GM12873 (cell line): ENCODE data around the gene SGPP2.
A peak's percentile ranks its signal among the peaks of the same experiment; 100 is the strongest.

Experiments
- TF ChIP-seq, protein P1 (sequence below): IDR thresholded peaks from 2 replicates; pipeline ENCODE4 v1.5.1; 2012; ENCODE audit warnings: low read depth, mild to moderate bottlenecking, moderate library complexity, low read length, control low read depth; ENCODE audit not compliant: insufficient read depth; ENCODE audit errors: missing control alignments

Gene SGPP2

DNA sequence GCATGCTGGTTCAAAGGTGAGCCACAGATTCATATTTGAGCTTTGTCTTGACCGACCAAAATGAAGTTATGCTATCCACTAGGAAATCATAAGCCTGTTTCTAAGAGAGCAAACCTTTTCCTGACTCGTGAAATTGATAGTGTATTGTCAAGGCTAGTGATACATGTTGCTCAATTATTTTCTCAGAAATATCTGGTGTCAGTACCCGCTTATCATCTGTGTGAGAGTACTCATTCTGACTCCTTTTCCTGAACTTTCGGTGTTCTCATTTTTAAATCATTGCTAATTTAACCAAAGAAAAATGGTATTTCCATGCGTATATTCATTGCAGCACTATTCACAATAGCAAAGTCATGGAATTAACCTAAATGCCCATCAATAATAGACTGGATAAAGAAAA is 56.2 kb downstream of the SGPP2 start:
- TF ChIP-seq, protein P1, sequence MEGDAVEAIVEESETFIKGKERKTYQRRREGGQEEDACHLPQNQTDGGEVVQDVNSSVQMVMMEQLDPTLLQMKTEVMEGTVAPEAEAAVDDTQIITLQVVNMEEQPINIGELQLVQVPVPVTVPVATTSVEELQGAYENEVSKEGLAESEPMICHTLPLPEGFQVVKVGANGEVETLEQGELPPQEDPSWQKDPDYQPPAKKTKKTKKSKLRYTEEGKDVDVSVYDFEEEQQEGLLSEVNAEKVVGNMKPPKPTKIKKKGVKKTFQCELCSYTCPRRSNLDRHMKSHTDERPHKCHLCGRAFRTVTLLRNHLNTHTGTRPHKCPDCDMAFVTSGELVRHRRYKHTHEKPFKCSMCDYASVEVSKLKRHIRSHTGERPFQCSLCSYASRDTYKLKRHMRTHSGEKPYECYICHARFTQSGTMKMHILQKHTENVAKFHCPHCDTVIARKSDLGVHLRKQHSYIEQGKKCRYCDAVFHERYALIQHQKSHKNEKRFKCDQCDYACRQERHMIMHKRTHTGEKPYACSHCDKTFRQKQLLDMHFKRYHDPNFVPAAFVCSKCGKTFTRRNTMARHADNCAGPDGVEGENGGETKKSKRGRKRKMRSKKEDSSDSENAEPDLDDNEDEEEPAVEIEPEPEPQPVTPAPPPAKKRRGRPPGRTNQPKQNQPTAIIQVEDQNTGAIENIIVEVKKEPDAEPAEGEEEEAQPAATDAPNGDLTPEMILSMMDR = no peak

DNA sequence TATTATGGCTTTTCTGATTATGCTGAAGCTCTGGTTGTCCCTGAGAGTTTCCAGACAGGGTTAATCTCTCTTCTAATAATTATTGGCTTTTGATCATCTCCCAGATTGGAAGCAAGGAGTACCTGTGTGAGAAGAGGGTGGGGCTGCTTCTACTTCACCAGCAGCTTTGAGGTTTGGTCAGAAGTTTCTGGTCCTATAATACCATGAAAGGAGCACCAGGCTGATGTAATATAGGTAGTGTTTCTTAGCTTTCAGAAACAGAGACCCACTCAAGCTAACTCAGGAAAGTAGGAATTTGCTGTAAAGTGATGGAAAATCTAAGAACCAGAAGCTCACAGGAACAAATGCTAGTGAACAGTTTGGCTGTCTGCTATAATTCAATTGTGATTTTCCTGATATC is 57.6 kb downstream of the SGPP2 start:
- TF ChIP-seq, protein P1 = no peak

GRCh38 chr2:222483513-222484039 is 59.2 kb downstream of the SGPP2 start:
- TF ChIP-seq, protein P1 = peak; percentile 16

GRCh38 chr2:222485367-222486211 is 61.2 kb downstream of the SGPP2 start:
- TF ChIP-seq, protein P1 = no peak

DNA sequence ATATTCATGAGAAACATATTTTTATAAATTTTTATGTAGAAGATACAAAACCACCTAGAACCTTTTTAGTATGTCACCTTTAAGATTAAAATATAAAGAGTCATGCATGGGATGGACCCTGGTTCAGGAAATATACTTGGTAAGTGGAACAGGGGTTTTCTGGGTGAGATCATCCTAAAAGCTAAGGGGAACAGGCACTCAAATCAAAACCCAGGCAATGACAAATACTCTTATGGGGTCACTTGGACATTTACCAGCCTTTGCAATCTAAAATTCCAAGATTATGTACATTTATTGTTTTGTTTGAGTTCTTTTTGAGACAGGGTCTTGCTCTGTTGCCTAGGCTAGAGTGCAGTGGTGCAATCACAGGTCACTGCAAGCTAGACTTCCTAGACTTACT is 65.8 kb downstream of the SGPP2 start:
- TF ChIP-seq, protein P1 = no peak

DNA sequence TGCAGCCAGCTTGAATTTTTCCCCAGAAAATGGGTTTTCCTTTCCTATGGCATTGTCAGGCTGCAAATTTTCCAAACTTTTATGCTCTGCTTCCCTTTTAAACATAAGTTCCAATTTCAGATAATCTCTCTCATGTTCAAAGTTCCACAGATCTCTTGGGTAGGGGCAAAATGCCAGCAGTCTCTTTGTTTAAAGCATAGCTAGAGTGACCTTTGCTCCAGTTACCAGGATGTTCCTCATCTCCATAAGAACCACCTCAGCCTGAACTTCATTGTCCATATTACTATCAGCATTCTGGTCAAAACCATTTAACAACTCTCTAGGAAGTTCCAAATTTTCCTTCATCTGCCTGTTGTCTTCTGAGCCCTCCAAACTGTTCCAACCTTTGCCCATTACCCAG is 68.3 kb downstream of the SGPP2 start:
- TF ChIP-seq, protein P1 = no peak

DNA sequence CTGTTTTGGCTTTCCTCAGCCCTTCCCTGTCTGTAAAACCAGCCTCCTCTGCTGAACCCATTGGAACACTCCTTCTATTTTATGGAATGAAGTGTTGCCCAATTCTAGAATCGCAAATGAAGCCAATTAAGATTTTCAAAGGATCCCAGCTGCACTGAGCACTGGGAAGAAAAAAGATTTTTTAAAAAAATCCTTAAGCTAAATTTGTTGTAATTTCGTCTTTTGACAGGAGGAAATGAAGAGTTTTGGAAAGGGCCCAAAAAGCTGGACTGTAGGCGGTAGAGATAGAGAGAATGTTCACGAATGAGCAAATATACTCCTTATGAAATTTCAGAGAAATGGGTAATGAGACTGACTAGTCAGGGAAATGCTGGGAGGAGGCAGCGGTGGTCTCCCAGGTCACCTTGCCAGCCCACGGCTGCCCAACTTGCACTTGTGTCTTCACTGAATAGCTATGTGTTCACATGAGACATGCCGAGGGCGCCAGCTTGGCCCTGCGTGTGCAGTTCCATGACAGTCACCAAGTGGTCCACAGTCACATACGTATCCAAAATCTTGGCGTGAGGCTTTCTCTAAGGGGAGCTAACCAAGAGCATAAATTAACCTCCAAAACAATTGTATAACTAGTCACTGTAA is 69.9 kb downstream of the SGPP2 start:
- TF ChIP-seq, protein P1 = no peak
